CD14-positive monocyte (primary cell): ENCODE measurements around the gene EIF4B. TPM values are rescaled to one million over a fixed set of nuclear protein-coding genes. Genes with fewer than 3 reads are reported as not detected.

ENCODE experiments used
- DNase-seq, 3 donors: peaks; one replicate each; pipeline ENCODE4 v3.0.0-alpha.2; 2011 to 2022
- H2AFZ ChIP-seq: 2 replicates; pipeline ENCODE4 v1.6.0; 2012; ENCODE audit warnings: mild to moderate bottlenecking, low read depth, low read length, inconsistent platforms; ENCODE audit not compliant: insufficient read depth, poor library complexity, severe bottlenecking
- H3K27ac ChIP-seq, 2 donors: 1 replicate in 1 of 2; 2 replicates in 1 of 2; pipeline ENCODE4 v1.5.1; 2012 to 2013; ENCODE audit warnings: low read length in 2 of 2, control low read depth in 1 of 2, inconsistent platforms in 1 of 2, low read depth in 1 of 2, mild to moderate bottlenecking in 1 of 2
- H3K27me3 ChIP-seq, 2 donors: one replicate each; pipeline versions ENCODE4 v1.6.0 to v1.6.1; 2011 to 2013; ENCODE audit warnings: low read length in 2 of 2; ENCODE audit not compliant: control insufficient read depth in 2 of 2, insufficient read depth in 2 of 2
- H3K36me3 ChIP-seq, 2 donors: replicated peaks in 1 of 2; 1 replicate in 1 of 2; 2 replicates in 1 of 2; pipeline versions ENCODE4 v1.5.1 to v1.6.1; 2012 to 2013; ENCODE audit warnings: low read length in 2 of 2, control low read depth in 1 of 2, inconsistent platforms in 1 of 2, mild to moderate bottlenecking in 1 of 2; ENCODE audit not compliant: insufficient read depth in 2 of 2, control insufficient read depth in 1 of 2
- H3K4me1 ChIP-seq, 2 donors: 1 replicate in 1 of 2; 2 replicates in 1 of 2; pipeline versions ENCODE4 v1.5.1 to v1.6.1; 2012 to 2013; ENCODE audit warnings: low read length in 2 of 2, control low read depth in 1 of 2, inconsistent platforms in 1 of 2, mild to moderate bottlenecking in 1 of 2, moderate library complexity in 1 of 2; ENCODE audit not compliant: insufficient read depth in 2 of 2, control insufficient read depth in 1 of 2
- H3K4me2 ChIP-seq: replicated peaks from 2 replicates; pipeline ENCODE3; 2012; ENCODE audit warnings: low read length, moderate library complexity, mild to moderate bottlenecking; ENCODE audit not compliant: poor library complexity, severe bottlenecking; ENCODE audit errors: extremely low read depth
- H3K4me3 ChIP-seq, 3 experiments: fragments of 200-600 bp in 1 of 3; sonication (generic) in 1 of 3; replicated peaks in 1 of 3; 1 replicate in 2 of 3; 2 replicates in 1 of 3; pipeline ENCODE4 v1.5.1; 2011 to 2013; ENCODE audit warnings: low read length in 3 of 3, mild to moderate bottlenecking in 3 of 3, control low read depth in 2 of 3, low read depth in 2 of 3, inconsistent platforms in 1 of 3, moderate library complexity in 1 of 3
- H3K79me2 ChIP-seq: 2 replicates; pipeline ENCODE4 v1.6.0; 2012; ENCODE audit warnings: mild to moderate bottlenecking, control low read depth, inconsistent platforms, low read length, moderate library complexity; ENCODE audit not compliant: insufficient read depth
- H3K9ac ChIP-seq: 2 replicates; pipeline ENCODE4 v1.6.0; 2017; ENCODE audit warnings: low read length, mild to moderate bottlenecking; ENCODE audit not compliant: insufficient read depth, poor library complexity, severe bottlenecking
- H3K9me3 ChIP-seq, 2 donors: replicated peaks in 1 of 2; 1 replicate in 1 of 2; 2 replicates in 1 of 2; pipeline versions ENCODE4 v1.5.1 to v1.6.1; 2012 to 2013; ENCODE audit warnings: low read length in 2 of 2, control low read depth in 1 of 2; ENCODE audit not compliant: control insufficient read depth in 1 of 2, insufficient read depth in 1 of 2
- H4K20me1 ChIP-seq: 2 replicates; pipeline ENCODE4 v1.6.0; 2012; ENCODE audit warnings: mild to moderate bottlenecking, low read length, control low read depth, moderate library complexity; ENCODE audit not compliant: insufficient read depth
- H3K27ac Mint-ChIP-seq, 7 donors: one replicate each; pipeline ENCODE4 v1.8.0; 2020; ENCODE audit warnings: mild to moderate bottlenecking in 7 of 7, mixed read lengths in 7 of 7, moderate library complexity in 6 of 7, inconsistent platforms in 2 of 7
- H3K27me3 Mint-ChIP-seq, 3 donors: one replicate each; pipeline ENCODE4 v1.8.0; 2021 to 2022; ENCODE audit warnings: low read depth in 3 of 3, mild to moderate bottlenecking in 3 of 3, mixed read lengths in 3 of 3, moderate library complexity in 3 of 3, inconsistent platforms in 1 of 3
- H3K36me3 Mint-ChIP-seq, 2 donors: one replicate each; pipeline ENCODE4 v1.8.0; 2020; ENCODE audit warnings: mixed read lengths in 2 of 2, inconsistent platforms in 1 of 2, mild to moderate bottlenecking in 1 of 2
- H3K4me1 Mint-ChIP-seq: one replicate; pipeline ENCODE4 v1.8.0; 2020; ENCODE audit warnings: mild to moderate bottlenecking, mixed read lengths
- H3K4me3 Mint-ChIP-seq, 2 donors: one replicate each; pipeline ENCODE4 v1.8.0; 2020; ENCODE audit warnings: mild to moderate bottlenecking in 2 of 2, mixed read lengths in 2 of 2, moderate library complexity in 1 of 2
- H3K9me3 Mint-ChIP-seq, 7 donors: one replicate each; pipeline ENCODE4 v1.8.0; 2020 to 2022; ENCODE audit warnings: mixed read lengths in 7 of 7, mild to moderate bottlenecking in 6 of 7, moderate library complexity in 6 of 7, inconsistent platforms in 2 of 7
- WGBS: methylation state at CpG from one replicate; pipeline ENCODE4 v1.1.5; 2013; ENCODE audit warnings: missing lambda C conversion rate; ENCODE audit not compliant: insufficient coverage; 5-methylcytosine and 5-hydroxymethylcytosine counted together
- intact Hi-C, 2 donors: fragments of 100-400 bp; cut with micrococcal nuclease; formaldehyde crosslinking; loops; one replicate each; pipeline versions ENCODE4 v1.15.0 to v1.15.1; 2023
- polyA plus RNA-seq, 3 donors: library from polyadenylated mRNA; depleted of rRNA in 1 of 3; unstranded in 2 of 3; stranded (reverse) in 1 of 3; fragments of 300-500 nt in 2 of 3; fragments of >200 nt in 1 of 3; fragmentation: Illumina TruSeq in 2 of 3; gene quantifications; 1 replicate in 2 of 3; 2 replicates in 1 of 3; pipeline ENCODE4 v1.2.3, GENCODE V29; 2012 to 2021
- TF ChIP-seq, protein P1 (sequence below): fragments of 200-600 bp; IDR thresholded peaks from one replicate; pipeline ENCODE4 v1.8.0; 2022; ENCODE audit warnings: antibody characterized with exemption, mild to moderate bottlenecking

Gene EIF4B
- polyA plus RNA-seq, 3 donors, result 41.2 to 185 (median 58.6) TPM

DNA sequence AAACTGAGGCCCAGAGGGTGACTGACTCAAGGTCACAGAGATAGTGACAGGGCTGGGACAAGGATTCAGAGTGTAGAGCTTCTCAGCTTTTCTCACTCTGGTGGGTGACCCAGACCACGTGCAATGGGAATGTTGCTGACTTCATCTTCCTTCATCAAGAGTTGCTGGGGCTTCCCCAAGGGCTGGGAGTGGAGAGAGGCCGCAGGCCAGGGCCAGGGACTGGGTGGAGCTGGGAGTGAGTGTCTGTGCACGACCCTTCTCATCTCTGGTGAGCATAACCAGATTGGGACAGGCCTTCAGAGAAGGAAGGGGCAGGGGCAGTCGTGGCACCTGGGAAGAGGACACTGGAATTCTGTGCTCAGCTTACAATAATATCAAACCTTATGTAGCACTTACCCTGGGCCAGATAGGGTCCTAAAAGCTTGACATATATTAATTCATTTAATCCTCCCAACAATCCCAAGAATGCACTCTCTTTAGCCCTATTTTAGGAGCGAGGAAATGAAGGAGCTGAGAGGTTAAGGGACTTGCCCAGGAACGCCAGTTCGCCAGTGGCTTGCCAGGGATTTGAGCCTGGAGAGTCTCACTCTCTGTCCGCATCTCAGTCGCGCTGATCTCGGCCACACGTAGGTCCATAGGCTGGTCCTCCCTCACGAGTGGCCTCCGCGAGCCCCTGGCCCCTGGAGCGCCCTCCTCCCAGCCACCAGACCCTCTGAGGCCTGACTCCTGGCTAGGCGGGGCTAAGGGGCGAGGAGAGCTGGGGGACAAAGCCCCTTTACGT, 41.5 kb upstream of the EIF4B start:
- Mint-ChIP-seq H3K4me3 (peak overlapping the region in 1 of 2 donors; percentile 11), H3K36me3 (no peaks in the 10 kb centered on the region), H3K27ac (no peak overlapping the region), H3K27me3 (peaks cover 15 to 31% (median 18%) of the 10 kb centered on the region in 3 donors), H3K9me3 (peaks cover 0 to 3% (median 0%) of the 10 kb centered on the region in 7 donors), H3K4me1 (no peaks in the 10 kb centered on the region)
- no peaks in the 10 kb centered on the region for H3K79me2 ChIP-seq
- H3K27ac ChIP-seq, result no peak overlapping the region
- H3K27me3 ChIP-seq, result peaks cover 0 to 11% of the 10 kb centered on the region in 2 donors
- peak overlapping the region; percentile 70 for H2AFZ ChIP-seq
- H4K20me1 ChIP-seq, result no peaks in the 10 kb centered on the region
- H3K4me1 ChIP-seq, result peaks cover 0 to 5% of the 10 kb centered on the region in 2 donors
- no peaks in the 10 kb centered on the region for H3K9me3 ChIP-seq
- H3K4me3 ChIP-seq, result no peak overlapping the region
- no peak overlapping the region for H3K4me2 ChIP-seq
- TF ChIP-seq, protein P1, sequence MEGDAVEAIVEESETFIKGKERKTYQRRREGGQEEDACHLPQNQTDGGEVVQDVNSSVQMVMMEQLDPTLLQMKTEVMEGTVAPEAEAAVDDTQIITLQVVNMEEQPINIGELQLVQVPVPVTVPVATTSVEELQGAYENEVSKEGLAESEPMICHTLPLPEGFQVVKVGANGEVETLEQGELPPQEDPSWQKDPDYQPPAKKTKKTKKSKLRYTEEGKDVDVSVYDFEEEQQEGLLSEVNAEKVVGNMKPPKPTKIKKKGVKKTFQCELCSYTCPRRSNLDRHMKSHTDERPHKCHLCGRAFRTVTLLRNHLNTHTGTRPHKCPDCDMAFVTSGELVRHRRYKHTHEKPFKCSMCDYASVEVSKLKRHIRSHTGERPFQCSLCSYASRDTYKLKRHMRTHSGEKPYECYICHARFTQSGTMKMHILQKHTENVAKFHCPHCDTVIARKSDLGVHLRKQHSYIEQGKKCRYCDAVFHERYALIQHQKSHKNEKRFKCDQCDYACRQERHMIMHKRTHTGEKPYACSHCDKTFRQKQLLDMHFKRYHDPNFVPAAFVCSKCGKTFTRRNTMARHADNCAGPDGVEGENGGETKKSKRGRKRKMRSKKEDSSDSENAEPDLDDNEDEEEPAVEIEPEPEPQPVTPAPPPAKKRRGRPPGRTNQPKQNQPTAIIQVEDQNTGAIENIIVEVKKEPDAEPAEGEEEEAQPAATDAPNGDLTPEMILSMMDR, result no peak
- no peak for DNase-seq
- H3K36me3 ChIP-seq, result no peaks in the 10 kb centered on the region
- H3K9ac ChIP-seq, result no peak overlapping the region
- intact Hi-C loops, result no loop called here
- 77% methylated on average over 12 of the region's 19 CpGs for WGBS

DNA sequence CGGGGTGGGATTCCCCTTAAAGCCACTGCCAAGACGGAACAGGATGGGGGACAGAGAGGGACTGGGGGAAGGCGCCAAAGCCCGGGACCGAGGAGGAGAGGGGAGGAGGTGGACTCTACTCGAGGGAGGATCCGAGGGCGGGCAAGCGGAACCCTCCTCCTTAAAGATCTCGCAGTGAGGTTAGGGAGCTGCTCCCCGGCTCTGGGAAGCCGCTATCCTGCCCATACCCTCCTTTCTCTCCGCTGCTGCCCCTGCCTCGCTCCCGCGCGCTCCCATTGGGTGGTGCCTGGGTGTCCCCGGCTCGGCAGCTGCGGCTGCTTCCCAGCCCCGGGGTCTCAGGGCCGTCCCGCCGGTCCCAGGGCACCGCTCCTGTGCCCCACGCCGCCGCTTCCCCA, 40.9 kb upstream of the EIF4B start:
- H3K27ac Mint-ChIP-seq, result no peak overlapping the region
- Histone ChIP-seq H3K9me3 (no peaks in the 10 kb centered on the region), H3K36me3 (no peaks in the 10 kb centered on the region), H3K79me2 (no peaks in the 10 kb centered on the region), H3K27me3 (peaks cover 0 to 11% of the 10 kb centered on the region in 2 donors), H3K4me3 (peak overlapping the region in 1 of 3 experiments; percentile 38), H2AFZ (peak overlapping the region; percentile 70), H4K20me1 (no peaks in the 10 kb centered on the region), H3K9ac (peak overlapping the region; percentile 34), H3K27ac (no peak overlapping the region), H3K4me1 (peaks cover 0 to 5% of the 10 kb centered on the region in 2 donors), H3K4me2 (peak overlapping the region; percentile 37)
- H3K4me3 Mint-ChIP-seq, result peak overlapping the region in 1 of 2 donors; percentile 11
- no peak for DNase-seq
- TF ChIP-seq, protein P1, result no peak
- no peaks in the 10 kb centered on the region for H3K36me3 Mint-ChIP-seq
- H3K27me3 Mint-ChIP-seq, result peaks cover 17 to 31% (median 18%) of the 10 kb centered on the region in 3 donors
- 2% methylated on average over 7 of the region's 28 CpGs for whole genome bisulfite sequencing
- H3K9me3 Mint-ChIP-seq, result peaks cover 0 to 3% (median 0%) of the 10 kb centered on the region in 7 donors
- no peaks in the 10 kb centered on the region for H3K4me1 Mint-ChIP-seq
- intact Hi-C loops, result no loop called here
